LHCN-M2 (cell line): ENCODE measurements around the gene SLC35E1. TPM values are rescaled to one million over a fixed set of nuclear protein-coding genes. Genes with fewer than 3 reads are reported as not detected.
"Not testable (repeated sequence)": the region's sequence is repeated elsewhere in the genome, so short reads cannot be mapped to it uniquely, and the experiment has no call there.

Source experiments
- DNase-seq: peaks from one replicate; pipeline ENCODE4 v3.0.0-alpha.2; 2012; ENCODE audit warnings: low read depth
- total RNA-seq: library from RNA; depleted of rRNA; stranded (reverse); fragments of >200 nt; gene quantifications from 2 replicates; pipeline ENCODE4 v1.2.3, GENCODE V29; 2014

Gene SLC35E1
- total RNA-seq, 1 experiment from 2014 or later: 34.3 TPM

DNA sequence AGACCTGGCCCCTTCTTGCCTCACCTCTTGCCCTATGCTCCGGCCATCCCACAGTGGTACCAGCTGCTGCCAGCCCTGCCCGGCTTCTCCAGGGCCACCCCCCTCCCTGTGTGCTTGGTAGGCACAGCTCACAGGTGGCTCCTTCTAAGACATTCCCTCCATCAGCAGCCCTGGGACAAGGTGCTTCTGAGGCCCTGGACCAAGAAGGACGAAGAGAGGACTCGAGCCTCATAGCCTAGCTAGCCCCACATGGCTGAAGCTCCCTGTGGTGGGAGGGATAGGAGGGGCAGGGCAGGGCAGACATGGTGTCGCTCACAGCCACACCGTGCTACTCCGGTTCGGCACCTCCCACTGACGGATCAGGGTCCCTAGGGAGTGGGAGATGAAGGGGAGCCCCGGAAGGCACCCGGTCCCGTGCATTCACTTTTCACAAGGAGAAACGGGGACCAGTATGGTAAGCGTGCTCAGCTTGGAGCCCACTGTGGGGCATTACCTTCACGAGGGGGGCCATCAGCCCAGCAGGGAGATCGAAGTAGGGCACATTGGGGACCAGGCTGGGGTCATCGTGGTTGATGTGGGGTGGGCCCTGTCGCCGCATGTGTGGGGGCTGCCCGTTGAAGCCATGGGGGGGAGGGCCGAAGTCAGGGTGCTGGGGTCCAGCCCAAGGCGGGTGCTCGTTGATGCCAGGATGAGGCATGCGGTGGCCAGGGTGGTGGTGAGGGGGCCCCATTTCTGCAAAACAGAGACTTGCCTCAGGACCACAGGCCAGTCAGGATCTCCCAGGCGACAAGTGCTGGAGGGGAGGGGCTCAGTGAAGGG, 49.4 kb downstream of the SLC35E1 start:
- DNase-seq: no peak

DNA sequence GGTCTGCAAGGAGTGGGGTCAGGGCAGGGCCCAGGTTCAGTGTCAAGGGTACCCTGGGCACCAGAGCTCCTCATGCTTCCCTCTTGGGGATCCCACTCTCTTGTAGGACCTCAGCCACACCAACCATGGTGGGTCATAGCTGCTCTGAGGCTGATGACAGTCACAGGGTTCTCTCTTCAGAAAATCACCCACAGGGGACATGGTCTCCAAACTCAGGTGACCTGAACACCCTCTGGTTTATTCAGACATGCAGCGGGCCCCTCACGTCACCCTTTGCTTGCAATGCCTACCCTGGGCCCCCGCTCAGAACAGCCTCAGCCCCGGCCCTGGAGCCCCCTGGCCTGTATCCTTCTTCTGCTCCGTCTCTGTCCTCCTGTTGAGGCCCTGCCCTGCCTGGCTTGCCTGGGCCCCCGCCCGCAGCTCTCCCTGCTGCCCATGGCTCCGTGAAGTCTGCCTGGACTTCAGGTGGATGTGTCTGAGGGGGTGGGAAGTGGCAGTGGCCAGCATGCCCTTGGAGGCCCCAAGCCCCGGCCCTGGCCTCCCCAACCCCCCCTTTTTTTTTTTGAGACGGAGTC, 50.4 kb downstream of the SLC35E1 start:
- DNase-seq: no peak

DNA sequence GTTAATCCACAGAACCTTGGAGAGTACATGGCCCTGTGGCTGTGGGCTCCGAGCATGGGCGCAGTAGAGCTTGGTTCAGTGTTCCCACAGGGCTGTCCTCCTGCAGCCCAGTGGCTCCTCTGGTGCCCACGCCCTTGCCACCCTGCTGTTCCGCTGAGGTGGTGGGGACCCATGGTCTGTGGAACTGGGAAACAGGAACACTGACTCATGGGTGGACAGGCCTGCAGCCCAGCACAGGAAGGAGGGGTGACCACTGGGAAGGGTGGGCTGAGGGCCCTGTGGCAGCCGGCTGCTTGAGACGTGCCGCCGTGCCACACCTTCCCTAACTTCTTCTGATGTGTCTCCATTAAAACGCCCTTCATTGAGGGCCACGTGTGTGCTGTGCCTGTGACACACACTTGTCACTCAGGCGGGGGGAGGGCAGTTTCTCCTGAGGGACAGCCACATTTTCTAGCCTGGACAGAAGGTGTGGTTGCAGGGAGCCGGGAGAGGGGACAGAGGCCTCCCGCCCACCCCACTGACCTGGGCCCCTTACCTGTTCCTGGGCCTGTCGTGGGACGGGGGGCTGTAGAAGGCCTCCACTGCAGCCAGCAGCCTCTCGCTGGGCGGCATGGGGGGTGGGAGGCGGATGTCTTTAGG, 51.1 kb downstream of the SLC35E1 start:
- no peak for DNase-seq

DNA sequence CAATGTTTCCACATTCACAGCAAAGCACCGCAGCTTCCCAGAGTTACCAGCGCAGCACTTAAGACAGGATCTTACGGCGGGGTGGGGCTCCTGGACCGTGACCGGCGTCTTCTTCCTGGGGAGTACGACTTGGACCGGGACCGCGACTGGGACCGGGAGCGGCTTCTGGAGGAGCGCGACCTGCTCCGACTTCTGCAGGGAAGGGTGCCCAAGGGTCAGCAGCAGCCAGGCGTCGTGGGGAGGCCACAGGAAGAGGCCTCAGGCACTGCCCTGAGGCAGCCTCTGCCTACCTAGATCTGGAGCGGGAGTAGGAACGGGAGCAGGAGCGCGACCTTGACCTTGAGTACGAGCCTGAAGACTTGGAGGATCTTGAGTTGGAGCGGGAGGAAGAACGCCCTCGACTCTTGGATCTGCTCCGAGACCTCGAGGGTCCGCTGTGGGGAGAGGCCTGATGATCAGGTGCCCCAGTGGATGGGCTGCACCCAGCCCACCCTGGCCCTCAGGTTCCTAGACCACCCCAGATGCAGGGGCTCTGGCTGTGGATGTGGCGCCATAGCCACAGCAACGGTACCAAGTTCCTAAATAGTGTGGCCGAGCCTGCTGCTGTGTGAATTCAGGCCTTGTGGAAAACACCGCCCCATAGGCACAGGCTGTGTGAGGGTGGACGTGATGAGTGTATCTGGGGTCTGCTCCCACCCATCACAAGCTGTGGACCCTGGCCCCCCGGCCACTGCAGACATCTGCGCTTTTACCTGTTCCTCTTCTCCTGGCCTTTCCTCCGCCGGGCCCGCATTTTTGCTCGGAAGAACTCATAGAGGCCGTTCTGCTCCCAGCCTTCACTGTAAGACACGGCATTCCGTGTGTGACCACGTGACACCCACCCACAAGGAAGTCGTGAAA, 51.9 kb downstream of the SLC35E1 start:
- DNase-seq: no peak

DNA sequence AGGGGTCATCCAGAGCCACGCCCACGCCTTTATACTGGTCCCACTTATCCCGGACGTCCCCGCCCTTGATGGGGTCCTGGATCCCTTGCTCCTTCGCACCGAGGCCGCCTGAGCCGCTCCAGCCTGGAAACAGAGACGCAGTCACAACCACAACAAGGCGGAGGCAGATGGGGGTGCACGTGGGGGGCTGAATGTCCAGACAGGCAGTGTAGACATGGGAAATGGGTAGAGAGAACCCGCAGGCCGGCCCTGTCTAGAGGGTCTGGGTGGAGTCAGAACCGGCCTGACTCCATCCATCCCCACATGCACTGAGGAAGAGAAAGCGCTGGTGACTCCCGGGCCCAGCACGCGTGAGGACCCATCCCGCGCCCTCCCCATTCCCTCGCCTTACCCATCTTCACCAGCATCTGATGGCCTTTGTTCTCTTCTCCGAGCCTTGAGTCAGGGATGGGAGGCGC, 53.0 kb downstream of the SLC35E1 start:
- DNase-seq: no peak

DNA sequence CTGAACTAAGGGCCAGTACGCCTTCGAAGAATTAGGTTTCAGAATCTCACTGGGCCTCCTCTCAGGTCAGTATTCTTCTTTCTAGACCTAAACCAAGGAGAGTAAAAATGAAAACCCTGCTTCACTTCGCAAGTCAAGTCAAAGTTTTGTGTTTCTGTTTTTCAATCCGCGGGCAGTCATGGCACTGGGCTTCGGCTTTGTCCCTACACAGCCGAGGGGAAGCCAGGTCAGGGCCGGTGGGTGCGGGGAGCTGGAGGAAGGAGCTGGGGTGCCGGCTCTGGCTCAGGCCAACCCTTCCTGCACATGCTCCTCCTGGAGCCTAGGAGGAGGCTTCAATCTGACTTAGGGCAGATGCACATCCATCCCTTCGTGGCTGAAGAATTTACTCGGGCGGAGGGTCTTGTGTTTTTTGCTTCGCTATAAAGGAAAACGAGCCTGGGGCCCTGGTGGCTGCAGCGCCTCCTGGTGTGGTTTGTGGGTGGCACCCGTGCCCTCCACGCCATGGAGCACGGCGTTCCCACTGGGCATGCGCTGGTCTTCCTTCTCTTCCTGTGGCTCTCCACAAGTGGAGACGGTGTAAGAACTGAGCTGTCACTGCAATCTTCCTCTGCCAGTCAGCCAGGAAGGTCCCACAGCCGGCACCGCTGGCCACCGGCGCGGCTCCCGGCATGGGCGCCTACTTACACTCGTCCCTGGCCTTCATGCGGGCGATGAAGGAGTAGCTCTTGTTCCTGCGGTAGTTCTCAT, 53.6 kb downstream of the SLC35E1 start:
- no peak for DNase-seq

DNA sequence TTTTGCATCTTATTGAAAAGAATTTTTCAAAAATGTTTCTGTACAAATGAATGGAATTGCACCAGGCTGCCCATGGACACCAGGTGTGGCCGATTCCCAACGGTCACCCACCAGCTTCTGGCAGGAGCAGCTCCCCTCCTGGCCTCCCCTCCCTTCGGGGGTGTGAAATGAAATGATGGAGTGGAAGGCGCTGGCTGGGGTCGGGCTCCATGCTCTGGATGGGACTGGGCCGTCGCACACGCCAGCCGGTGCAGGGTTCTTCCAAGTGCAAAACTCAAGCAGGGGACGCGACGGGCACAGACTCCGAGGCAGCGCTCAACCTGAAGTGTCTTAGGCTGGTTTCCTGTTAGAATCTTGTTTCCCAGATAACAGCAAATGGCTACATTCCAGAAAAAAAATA, 54.2 kb downstream of the SLC35E1 start:
- DNase-seq: no peak

DNA sequence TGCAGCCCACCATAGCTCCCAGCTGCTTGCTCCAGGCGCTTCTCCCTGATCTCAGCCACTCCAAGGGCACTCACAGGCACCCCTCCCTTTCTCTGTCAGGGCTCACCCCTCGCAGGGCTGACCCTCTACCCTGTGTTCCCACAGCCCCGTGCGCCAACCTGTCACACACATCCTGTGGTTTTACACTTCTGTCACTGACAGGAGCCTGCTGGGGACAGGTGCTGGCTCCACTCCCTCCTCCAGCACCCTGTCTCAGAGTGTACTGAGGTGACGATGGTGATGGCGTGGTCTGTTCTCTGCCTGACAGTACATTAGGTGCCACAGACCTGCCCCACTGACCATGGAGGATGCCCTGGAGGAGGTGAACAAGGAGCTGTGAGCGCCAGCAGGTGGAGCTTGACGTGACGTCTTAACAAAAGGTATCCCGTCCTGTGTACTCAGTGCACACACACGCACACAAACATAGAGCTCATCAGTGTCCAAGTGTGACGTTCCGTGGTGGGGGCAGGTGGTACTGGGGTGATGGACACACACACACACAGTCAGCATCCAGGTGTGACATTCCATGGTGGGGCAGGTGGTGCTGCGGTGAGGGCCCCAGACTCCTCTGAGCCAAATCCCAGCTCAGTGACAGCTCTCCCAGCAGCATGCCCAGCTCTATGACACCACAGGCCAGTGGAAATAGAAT, 55.1 kb downstream of the SLC35E1 start:
- DNase-seq: no peak

DNA sequence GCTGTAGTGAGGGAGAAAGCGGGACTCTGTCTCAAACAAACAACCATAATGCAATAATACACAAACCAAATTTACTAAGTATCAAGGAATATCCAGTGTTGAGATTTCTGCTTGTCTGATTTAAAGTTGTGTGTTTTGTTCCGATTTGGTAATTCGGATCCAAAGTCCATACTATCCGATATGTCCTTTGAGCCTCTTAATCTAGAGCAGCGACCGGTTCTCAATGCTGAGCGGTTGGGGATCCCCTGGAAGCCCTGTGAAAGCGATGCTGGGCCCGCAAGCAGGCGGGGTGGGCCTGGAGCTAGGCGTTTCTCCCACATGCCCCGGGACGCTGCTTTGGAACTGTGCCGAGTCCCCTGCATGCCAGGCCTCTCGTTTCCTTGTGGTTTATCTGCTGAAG, 55.8 kb downstream of the SLC35E1 start:
- no peak for DNase-seq

DNA sequence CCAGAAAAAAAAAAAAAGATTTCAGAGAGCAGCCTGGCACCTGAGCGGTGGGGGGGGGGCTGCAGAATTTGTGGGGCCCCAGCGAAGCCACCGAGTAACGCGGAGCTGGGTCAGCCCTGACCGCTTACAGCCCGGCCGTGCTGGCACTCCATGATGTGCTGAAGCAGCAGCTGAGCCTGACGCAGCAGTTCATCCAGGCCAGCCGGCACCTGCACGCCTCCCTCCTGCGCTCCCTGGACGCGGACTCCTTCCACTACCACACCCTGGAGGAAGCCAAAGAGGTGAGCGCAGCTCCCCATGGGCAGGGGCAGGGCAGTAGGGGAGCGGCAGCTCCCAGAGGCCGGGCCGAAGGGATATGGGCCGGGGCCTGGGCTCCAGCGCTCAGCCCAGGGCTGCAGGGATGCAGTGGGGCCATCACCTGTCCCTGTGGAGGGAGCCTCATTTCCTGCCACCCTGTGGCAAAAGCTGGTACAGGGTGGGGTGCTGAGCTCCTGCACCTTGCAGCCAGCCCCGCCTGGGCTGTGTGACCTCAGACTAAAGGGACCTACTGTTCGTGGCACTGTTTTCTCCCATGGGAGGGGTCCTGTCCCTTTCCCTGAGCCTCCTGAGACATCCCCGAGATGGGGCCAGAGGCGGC, 57.7 kb downstream of the SLC35E1 start:
- DNase-seq: no peak

DNA sequence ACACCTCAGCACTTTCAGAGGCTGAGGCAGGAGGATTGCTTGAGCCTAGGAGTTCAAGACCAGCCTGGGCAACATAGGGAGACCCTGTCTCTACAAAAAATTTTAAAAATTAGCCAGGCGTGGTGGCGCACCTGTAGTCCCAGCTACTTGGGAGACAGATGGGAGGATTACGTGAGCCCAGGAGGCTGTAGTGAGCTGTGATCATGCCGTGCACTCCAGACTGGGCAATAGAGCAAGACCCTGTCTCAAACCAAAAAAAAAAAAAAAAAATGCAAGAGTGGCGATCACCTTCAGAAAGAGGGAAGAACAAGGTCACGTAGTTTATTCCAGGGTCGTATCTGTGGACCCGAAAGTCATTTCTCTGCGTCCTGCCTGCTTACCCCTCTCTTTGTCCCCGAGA, 59.6 kb downstream of the SLC35E1 start:
- DNase-seq: not testable (repeated sequence)

DNA sequence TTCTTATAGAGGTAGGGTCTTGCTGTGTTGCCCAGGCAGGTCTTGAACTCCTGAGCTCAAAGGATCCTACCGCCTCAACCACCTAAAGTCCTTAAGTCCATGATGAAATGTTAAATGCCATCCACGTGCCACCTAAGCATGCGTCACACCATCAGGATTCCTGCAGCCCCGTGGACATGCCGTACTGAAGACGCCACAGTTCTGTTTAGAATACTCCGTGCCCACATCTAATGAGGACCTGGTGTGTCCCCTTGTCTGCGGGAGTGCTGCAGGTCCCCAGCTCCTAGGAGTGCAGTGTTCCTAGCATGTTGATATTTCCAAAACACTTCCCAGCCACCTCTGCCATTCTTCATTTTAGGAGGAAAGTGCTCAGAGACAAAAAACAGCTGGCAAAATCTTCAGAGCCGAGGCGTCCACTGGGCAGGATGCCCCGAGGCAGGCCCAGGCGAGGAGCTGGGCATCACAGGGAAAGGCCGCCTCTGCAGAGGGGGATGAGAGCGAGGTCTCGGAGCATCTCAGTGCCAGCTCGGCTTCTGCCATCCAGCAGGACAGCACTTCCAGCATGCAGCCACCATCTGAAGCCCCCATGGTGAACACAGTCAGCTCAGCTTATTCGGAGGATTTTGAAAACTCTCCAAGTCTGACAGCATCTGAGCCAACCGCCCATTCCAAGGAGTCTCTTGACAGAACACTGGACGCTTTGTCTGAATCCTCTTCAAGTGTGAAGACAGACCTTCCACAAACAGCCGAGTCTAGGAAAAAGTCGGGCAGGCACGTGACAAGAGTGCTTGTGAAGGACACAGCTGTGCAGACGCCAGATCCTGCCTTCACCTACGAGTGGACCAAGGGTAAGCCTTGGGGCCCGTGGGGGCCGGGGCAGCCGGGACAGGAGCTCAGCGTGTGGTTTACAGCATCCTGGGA, 62.8 kb downstream of the SLC35E1 start:
- no peak for DNase-seq

DNA sequence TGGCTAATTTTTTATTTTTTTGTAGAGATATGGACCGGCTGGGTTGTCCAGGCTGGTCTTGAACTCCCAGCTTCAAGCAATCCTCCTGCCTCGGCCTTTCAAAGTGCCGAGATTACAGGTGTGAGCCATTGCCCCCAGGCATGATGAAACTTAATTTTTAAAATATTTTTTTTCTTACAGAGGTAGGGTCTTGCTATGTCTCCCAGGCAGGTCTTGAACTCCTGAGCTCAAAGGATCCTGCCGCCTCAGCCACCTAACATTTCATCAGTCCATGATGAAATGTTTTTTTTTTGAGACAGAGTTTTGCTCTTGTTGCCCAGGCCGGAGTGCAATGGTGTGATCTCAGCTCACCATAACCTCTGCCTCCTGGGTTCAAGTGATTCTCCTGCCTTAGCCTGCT, 63.7 kb downstream of the SLC35E1 start:
- no peak for DNase-seq

DNA sequence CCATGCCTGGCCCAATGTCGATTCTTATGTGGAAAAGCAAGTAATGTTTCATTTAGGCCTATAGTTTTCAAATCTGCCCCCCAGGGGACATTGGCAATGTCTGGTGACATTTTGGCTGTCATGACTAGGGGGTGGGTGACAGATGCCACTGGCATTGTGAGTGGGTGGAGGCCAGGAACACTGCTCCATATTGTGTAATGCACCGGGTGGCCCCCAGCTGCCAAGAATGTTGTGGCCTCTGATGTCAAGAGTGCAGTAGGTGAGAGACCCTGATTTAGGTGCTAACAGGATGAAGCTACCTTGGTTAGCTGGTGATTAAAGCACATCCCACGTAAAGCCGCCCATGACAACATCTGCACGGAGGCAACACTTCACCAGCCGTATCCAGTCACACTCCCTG, 65.3 kb downstream of the SLC35E1 start:
- no peak for DNase-seq

DNA sequence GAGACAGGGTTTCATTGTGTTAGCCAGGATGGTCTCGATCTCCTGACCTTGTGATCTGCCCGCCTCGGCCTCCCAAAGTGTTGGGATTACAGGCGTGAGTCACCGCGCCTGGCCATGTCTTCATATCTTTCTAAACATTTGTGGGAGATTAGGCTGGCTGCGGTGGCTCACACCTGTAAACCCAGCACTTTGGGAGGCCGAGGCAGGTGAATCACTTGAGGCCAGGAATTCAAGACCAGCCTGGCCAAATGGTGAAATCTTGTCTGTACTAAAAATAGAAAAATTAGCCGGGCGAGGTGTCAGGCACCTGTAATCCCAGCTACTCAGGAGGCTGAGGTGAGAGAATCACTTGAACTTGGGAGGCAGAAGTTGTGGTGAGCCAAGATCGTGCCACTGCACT, 66.1 kb downstream of the SLC35E1 start:
- DNase-seq: not testable (repeated sequence)

DNA sequence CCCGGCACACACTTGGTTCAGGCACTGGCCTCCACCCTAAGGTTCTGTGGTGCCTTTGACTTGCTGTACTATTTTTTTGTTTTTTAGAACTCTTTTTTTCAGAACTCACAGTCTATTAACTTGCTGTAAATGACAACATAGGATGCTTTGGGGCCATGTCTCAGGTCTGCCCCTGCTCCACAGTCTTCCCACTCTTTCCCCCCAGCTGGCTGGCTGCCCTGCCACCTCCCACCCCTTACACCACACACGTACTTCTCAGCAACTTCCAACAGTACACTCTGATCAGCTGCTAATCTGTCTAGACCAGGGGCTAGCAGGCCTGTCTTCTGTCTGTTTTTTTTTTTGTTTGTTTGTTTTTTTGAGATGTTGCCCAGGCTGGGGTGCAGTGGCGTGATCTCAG, 67.9 kb downstream of the SLC35E1 start:
- DNase-seq: no peak
